GM21576 (cell line): ENCODE measurements around the gene PFKFB2.
"Not testable (repeated sequence)": the region's sequence is repeated elsewhere in the genome, so short reads cannot be mapped to it uniquely, and the experiment has no call there.

Experiments
- ATAC-seq: cut with Tn5 transposase; IDR thresholded peaks from one replicate; pipeline ENCODE4 v1.9.1; 2021; ENCODE audit warnings: mild to moderate bottlenecking, moderate library complexity; ENCODE audit not compliant: unreplicated experiment

PFKFB2 gene

DNA sequence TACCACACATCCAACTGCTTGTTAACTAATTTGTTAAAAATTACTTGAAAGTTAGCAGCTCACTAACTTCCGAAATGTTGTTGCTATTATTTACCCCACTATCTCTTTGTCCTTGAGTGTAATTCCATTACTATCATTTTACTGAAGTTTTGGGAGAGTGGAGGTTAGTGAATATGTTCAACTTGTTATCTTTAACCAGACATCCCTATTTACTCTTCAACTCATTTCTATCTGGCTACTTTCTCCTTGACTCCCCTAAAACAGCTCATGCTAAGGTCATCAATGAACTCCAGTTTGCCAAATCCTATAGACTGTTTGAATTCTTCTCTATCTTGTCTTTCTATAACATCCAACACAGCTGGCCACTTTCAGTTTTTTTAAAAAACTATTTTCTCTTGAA is 16.2 kb upstream of the PFKFB2 start:
- no peak for ATAC-seq

DNA sequence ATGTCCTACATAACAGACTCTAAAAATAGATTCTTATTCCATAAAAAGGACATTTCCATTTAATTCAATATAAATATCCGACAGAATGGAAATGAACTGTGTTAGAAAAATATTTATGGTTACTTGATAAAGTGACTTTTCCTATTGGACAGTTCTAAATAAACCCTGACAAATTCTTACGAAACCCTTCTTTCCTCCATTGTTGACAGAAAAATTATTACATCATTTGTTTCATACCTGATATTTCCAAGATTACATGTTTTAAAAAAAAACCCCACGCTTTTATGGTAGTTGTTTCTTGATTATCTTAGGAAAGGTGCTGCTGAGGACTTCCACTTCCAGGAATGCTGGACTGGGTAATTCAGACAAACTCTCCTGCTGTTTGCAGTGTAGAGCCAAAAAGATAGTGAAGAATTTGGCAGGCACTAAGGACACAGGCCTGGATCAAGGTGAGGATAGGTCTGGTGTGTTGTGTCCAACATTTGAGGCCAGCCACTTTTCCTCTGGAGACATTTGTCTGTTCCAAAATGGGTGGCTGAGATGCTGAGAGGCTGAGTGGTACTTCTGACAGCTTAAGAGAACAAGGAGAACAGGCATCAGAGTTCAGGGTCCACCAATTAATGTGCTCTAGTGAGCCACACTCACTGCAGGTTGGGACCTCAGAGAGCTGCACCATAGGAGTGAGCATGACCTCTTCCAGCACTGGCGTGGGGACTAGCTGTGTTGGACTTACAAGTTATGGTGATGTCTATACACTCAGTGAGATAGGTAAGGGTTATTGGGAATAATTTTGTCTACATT is 13.5 kb upstream of the PFKFB2 start:
- no peak for ATAC-seq

DNA sequence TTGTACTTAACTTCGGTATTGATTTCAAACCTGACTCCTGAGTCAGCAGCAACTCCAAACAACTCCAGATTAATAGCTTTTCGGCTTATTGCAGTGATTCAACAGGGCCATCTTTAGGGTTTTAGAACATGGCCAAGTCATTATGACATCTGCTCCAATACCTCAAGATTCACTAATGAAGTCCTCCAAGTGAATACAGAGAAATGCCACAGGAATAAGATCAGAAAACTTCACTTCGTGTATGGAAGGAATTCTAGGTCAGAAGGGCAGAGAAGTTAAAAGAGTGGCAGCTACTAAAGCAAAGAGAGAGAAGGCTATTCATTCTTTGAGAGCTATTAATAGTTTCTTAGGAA is 12.9 kb upstream of the PFKFB2 start:
- ATAC-seq = no peak

DNA sequence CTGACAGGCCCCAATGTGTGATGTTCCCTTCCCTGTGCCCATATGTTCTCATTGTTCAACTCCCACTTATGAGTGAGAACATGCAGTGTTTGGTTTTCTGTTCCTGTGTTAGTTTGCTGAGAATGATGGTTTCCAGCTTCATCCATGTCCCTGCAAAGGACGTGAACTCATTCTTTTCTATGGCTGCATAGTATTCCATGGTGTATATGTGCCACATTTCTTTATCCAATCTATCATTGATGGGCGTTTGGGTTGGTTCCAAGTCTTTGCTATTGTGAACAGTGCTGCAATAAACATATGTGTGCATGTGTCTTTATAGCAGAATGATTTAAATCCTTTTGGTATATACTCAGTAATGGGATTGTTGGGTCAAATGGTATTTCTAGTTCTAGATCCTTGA is 11.7 kb upstream of the PFKFB2 start:
- not testable (repeated sequence) for ATAC-seq

DNA sequence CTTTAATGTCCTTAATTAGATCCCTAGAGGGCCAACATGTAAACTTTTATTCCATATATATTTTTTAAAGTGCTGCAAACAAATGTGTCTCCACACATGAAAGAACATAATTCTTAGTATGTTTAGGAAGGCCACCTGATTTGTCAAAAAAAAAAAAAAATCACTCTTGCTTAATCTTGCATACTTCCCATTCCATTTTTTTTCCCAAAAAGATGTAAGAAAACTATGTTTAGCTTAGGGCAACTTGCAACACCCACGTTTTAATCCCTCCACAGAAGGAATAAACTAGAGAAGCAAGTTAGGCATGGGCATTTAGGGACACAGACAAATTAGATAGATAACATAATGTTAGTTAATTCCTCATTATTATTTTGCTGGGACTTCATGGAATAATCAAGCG is 7.6 kb upstream of the PFKFB2 start:
- ATAC-seq = no peak

DNA sequence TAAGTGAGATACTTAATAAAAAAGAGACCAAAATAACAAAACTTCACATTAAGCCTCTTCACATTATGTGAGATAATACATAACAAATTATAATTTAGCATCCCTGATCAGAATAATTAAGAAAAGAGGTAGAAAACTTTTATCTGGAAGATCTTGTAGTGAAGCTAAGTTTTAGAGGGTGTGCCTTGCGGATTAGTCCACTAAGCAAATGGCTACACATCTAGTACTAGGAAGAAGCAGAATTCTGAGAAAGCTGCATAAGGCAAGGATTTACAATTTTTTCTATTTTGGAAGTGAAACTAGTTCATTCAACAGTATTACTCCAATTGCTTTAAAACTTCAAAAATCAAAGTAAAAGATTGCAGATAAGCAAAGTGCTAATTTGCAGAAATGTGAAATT is 5.6 kb upstream of the PFKFB2 start:
- ATAC-seq = no peak

DNA sequence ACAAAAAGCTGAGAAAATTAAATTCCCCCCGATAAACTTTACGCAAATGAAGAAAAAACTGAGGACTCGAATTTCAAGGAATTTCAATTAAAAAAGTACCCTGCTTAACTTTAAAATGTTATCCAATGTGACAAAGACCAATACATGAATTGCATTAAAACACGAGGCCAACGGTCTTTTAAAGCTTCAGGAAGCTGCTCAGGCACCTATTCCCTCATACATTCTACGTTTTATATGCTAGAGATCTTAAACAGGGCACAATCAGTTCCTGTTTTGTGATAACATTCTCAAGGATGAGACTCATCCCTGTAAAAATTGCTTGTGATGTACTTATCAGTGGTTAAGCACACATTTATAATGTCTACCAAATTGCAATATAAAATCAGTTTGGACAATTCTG is 5.0 kb upstream of the PFKFB2 start:
- ATAC-seq = no peak

DNA sequence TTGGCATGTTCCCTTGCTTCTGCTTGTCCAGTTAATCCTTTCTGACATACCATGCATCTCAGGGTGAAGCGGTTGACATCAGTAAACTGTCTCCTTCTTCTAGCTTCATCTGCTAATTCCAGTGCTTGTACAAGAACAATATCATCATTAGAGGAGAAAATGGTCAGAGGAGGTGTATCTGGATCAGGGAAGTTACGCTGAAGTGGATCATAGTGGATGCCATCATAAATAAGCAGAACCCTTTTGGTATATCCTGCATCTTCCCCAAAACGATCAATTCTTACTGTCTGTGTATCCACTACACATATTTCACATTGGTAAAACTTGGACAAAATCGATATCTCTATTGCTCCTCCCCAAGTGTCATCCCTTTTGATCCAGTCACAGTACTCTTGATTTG is 4.0 kb upstream of the PFKFB2 start:
- ATAC-seq = no peak

DNA sequence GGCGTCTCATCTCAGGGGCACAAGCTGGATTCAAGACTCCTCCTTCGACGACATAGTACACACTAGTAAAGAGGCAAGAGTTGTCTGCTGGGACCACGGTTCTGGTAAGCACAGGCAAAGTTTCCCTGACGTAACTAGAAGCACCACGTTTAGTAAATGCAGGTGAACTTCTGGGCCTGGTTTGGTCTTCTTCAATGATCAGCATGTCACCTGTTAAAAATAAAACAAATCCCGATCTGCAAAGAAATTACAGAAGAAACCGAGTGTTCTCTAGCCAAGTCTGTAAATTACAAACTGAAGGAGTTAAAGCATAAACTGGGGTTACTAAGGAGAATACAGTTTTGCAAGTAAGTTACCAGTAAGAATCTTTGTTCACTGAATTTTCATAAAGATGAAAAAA is 3.6 kb upstream of the PFKFB2 start:
- ATAC-seq = no peak

DNA sequence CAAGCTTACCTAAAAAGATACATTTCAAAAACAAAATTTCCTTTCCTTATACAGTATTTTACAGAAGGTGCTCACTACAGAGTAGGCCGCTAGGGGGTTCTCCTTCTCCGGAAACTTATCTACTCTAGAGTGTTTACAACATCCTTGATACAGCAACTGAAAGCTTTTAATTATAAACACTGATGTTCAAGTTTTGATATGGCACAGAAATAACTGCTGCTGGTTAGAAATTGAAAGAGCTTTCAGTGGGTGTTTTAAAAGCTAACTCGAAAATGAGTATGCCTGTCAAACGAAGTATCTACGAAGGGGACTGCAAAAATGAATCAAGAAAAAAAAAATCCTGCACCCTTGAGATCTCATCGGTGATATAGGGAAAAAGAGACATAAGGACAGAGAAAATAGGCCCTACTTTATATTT is 3.1 kb upstream of the PFKFB2 start:
- ATAC-seq = peak; percentile 42

DNA sequence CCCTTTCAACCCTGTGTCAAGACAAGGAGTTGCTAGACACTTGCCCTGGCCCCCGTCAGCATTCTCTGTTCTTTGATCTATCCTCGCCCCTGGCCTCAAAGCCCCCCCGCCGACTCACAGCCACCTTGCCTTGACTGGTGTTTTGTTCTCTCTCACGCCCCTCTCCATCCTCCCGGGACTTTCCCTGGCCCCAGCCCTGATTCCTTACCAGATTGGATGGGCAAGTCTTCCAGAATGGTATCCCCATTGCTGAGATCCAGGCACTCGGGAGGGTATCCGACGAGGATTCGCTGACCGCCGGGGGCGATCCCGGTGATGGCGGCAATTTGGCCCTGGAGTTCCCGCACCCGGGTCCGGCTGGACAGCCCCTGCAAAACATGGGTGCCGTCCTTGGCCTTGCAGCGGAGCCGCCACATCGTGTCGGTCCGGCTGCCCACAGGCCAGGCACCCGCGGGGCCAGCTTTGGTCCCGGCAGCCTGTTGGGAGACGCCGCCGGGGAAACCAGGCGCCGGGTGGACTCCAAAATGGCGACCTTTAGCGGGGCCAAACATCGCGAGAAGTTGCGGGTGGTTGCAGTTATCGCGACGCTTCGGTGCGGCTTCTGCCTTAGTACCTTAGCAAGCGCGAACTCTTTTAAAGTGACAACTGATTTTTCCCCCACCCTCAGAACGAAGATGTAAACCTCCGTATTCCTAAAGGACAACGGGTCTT is 2.4 kb upstream of the PFKFB2 start:
- ATAC-seq = peak; percentile 51

DNA sequence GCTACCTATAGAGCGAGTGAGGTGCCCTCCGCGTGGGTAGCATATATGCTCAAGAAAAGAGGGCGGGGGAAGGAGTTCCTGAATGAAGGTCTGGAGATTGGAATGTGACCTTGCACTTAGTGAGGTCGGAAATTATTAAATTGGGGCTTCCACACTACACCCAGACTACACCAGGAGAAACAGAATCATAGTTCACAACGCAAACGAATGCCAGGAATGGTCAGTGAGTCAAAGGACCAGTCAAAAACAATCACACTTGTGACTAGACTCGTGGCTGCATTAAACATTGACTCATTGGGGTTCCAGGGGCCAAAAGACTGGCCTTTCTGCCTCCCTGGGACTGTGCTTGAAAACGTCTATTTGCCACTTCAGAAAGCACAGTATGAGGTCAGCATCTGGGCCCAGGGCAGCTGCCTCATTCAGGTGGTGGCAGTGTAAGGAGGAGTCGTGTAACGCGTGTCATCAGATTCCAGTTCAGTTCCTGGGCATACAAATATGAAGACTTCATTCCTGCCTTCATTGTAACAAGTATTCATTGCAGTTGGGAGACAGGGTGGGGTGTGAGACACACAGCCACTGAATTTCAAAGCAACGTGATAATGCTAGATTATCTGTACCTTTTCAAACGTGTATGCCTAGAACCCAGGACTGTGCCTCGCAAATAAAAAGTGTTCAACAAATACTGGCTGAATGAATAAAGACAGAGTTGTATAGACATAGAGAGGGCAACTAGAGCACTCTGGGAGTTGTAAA is 1.7 kb upstream of the PFKFB2 start, which contains the start of gene YOD1:
Gene YOD1, minus strand, starts transcription at position 18 of the 753 bp plus-strand sequence. CDS start 178 bp downstream, outside the sequence.
- ATAC-seq = no peak

DNA sequence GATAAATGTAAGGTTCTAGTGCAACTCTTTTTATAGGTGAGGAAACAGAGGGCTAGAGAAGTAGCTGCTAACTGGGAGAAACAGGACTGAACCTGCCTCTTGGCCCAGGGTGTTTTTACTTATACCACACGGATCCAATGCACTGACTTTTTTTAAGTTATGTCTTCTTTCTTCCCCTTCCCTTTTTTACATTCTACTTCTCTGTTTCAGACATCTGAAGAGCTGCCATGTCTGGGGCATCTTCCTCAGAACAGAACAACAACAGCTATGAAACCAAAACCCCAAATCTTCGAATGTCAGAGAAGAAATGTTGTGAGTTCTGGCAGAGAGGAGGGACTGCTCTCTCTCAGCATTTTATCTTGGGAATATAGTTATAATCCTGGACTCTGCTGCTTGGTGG is 1.4 kb downstream of the PFKFB2 start:
- ATAC-seq = no peak

DNA sequence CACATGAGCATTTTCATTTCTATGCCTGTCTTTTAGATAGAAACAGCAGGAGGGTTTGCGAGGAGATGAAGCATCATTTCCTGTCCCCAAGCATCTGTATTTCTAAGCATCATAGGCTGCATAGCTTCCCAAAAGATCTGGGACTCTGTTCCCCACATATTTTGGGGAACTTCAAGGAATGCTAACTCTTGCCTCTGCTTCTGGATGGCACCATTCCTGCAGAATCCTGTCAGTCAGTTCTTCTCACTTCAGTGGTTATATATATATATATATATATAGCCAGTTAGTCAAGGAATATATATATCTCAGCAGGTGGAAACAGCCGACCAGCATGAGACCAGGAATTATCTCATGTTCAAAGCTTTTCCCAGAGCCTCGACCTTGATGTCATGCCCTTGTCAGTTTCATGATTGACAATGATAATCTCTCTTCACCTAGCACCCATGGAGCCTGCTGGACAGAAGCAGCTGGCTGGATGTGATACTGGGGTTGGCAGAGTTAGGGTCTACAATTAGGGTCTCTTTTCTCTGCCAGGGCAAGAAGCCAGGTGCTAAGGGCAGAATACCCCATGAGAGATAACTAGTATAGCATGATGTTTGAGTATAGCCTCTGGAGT is 2.4 kb downstream of the PFKFB2 start:
- no peak for ATAC-seq

DNA sequence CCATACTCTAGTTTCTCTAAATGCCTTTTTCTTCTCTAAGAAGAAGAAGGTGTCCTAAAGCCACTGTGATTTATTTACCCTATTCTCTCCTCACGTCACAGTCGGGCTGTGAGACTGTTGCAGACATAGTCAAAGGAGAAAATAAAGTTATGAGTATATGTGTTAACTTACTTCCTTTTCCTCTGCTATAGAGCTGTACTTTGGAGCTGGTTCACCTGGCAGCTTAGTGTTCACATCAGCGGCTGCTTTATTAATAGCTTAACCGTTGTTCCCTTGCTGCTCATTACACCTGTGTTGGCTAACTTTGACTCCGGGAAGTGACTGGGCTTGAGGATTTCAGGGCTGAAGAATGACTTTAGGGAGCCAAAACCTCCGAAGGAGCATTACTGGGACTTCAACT is 3.6 kb downstream of the PFKFB2 start:
- ATAC-seq = no peak

DNA sequence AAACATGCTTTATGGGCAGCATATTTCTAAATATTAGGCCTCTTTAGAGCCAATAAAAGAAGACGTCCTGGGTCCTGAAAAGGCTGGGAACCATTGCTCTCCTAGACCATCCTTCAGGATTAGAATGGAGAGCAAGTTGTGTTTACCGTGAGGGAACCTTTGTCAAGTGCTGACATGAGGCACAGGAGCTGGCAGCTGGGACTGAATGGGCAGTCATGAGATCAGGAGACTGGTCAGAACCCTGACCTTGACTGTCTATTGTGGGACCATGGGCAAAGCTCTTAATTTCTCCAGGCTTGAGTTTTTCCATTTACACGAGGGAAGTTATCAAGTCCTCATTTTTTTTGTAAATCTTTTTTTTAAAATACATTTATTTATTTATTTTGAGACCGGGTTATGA is 5.2 kb downstream of the PFKFB2 start:
- ATAC-seq = no peak

DNA sequence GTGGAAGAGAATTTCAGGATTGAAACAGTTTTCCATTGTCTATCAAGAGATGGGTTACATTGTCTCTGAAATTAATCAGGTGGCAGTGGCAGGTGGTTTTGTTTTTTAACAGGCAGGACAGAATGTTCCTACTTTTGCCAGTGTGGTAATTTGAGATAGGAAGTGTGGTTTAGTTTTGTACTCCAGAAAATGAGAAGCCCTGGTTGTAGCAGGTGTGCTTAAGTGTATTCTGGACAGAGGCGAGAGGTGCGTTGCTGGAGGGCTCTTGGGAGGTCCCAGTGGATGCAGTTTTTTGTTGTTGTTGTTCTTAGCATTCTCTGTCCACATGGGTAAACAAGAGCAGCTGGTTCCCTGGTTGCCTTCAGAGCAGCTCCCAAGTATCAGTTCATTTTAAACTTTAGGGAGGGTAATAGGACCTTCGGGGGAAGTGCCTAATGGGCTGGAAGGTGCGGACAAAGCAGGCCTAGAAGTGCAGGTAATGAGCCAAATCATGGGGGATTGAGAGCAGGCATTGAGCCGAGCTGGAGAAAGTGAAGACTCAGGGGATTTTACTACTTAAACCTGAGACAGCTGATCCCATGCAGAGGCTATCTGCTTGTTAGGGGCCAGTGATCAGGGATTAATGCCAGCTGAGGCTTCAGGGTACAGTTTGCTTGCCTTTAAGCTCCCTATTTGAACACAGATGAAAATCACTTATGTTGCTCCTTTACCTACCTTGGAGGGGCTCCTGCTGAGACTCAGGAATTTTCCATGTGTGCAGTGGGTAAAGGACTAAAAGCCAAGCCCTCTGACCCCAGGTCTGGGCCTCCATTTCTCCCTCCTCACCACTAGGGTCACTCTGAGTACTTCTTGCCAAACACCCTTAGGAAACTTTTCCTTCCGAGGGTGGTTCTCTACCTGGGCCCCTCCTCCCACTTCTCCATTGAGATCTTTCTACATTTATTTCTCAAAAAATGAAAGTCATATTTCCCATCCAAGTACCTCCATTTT is 6.1 kb downstream of the PFKFB2 start:
- ATAC-seq = no peak

DNA sequence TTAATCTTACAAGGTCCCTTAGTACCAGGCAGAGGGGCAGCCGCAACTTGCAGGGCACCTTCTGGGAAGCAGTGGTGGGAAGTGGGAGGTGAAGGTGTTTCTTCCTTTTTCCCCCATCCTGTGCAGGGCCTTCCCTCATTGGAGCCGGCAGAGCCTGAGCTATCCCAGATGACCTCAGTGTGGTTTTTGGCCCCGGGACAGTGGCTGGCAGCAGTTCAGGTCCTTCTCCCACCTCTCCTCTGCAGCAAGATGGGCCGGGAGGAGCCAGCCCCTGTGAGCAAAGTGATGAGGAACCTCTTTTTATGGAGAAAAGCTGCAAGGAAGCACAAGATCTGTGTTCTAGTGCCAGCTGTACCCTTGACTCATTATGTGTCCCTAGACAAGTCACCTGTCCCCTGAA is 6.8 kb downstream of the PFKFB2 start:
- no peak for ATAC-seq

DNA sequence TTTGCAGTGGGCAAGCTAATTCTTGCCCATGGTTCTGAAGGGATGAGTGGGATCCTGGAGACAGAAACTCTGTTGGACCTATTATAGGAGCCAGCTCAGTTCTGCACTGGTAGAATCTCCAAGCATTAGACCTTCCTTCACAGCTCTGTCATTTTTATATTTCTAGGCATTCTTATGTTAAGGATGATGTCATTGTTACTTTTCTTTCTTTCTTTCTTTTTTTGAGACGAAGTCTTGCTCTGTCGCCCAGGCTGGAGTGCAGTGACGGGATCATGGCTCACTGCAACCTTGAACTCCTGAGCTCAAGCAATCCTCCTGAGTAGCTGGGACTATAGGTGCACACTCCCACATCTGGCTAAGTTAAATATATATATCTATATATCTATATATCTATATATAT is 7.5 kb downstream of the PFKFB2 start:
- ATAC-seq = no peak

DNA sequence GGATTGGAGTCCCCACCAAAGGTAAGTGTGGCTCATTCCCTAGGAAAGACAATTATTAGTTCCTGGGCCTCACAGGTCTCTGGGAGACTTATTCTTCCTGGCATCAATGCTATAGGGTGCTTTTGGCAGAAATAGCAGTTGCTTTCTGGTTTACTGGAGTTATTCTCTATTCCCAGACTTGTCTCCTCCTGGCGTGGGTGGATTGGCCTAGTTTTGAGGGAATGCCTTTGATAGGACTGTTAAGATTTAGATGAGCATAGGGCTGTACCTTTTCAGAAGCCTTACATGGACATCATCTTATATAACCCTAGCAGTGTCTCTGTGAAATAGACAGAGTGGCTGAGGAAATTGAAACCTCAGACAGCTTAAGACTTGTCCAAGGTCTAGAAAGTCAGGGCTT is 9.0 kb downstream of the PFKFB2 start:
- ATAC-seq = no peak
